Measurements from ENCODE around the gene NCAM2. TPM values are rescaled to one million over a fixed set of nuclear protein-coding genes. Genes with fewer than 3 reads are reported as not detected.

NCAM2 gene
- total and polyA plus RNA-seq, 2 of the 8 experiments (the other 6 are each of a cell fraction or from before 2014, with no cell fraction given), result 0.14 to 1.1 TPM

DNA sequence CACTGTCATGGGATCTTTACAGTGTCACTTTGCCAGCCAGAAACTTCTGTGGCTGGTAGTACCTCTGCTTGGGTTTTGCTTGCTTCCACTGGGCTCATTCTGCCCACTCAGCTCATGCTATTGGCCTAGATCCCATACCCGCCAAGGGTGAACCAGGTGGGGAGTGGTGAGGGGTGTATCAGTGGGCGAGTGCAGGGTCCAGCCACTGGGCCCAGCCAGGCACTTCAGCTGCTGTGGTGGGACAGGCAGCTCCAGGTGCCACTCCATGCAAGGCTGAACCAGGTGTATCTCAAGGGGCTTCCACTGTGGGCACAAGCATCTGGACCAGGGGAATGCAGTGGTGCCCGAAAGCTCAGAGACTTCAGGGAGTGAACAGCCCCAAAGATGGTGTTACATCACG is 398.2 kb downstream of the NCAM2 start:
- H2BK15ac ChIP-seq (ENCODE audit: low read length), result no peak overlapping the region
- no peak overlapping the region for H3K4ac ChIP-seq (replicated peaks; ENCODE audit: insufficient read length, low read depth, low read length)
- no peaks in the 10 kb centered on the region for H3K23me2 ChIP-seq (ENCODE audit: low read depth, low read length)
- H2BK20ac ChIP-seq (ENCODE audit: low read length), result no peak overlapping the region
- H3K36me3 ChIP-seq (ENCODE audit: control insufficient read depth in 2 of 4, insufficient read depth in 4 of 4, low read length in 3 of 4), result no peaks in the 10 kb centered on the region
- no peaks in the 10 kb centered on the region for H4K20me1 ChIP-seq (replicated peaks in 1 of 2; ENCODE audit: control insufficient read depth in 1 of 2, insufficient read depth in 2 of 2, low read length in 2 of 2)
- H2BK120ac ChIP-seq (replicated peaks; ENCODE audit: low read depth, low read length), result no peak overlapping the region
- no peak overlapping the region for H3K27ac ChIP-seq (ENCODE audit: low read depth, low read length)
- CTCF ChIA-PET (ENCODE audit: partially characterized antibody), result interaction anchor here (0.7 kb wide), 1 partner anchor 165 kb away, joined by 3 read pairs; no protein-coding TSS in a partner anchor
- H3K9me3 ChIP-seq (ENCODE audit: insufficient read depth in 2 of 2, low read depth in 1 of 2, low read length in 1 of 2), result peaks cover 0 to 6% of the 10 kb centered on the region in 2 experiments; a peak in 2 of 4 replicates
- no peaks in the 10 kb centered on the region for H3K27me3 ChIP-seq (replicated peaks in 1 of 4; ENCODE audit: control insufficient read depth in 3 of 4, extremely low read depth in 1 of 4, insufficient read depth in 3 of 4, low read length in 3 of 4)
- no peak overlapping the region for H3K14ac ChIP-seq (ENCODE audit: insufficient read length)
- H2BK5ac ChIP-seq (ENCODE audit: low read depth, low read length), result no peak overlapping the region
- H3K4me1 ChIP-seq (replicated peaks in 1 of 4; ENCODE audit: control insufficient read depth in 3 of 4, insufficient read depth in 4 of 4, low read length in 3 of 4), result no peaks in the 10 kb centered on the region
- H3K79me2 ChIP-seq (ENCODE audit: control insufficient read depth in 1 of 2, insufficient read depth in 2 of 2, low read length in 2 of 2), result no peaks in the 10 kb centered on the region
- no peak overlapping the region for H3K9ac ChIP-seq (replicated peaks in 1 of 4; ENCODE audit: extremely low read depth in 1 of 4, low read depth in 3 of 4, low read length in 3 of 4)
- no peak overlapping the region for H3K23ac ChIP-seq (ENCODE audit: insufficient read length)
- no peak overlapping the region for H3K56ac ChIP-seq (replicated peaks; ENCODE audit: insufficient read length, low read depth, low read length)
- H4K8ac ChIP-seq (ENCODE audit: extremely low read depth, insufficient read depth, low read length), result no peak overlapping the region
- TF ChIP-seq SP1 (IDR thresholded peaks at IDR 0.05; ENCODE audit: low read depth, low read length) (no peak), CBX8 (IDR thresholded peaks at IDR 0.05; ENCODE audit: borderline replicate concordance, low read depth, low read length) (no peak), SIRT6 (IDR thresholded peaks at IDR 0.05; ENCODE audit: low read length) (no peak)
- no peak overlapping the region for H4K91ac ChIP-seq (replicated peaks; ENCODE audit: insufficient read length, low read length)
- no peak overlapping the region for H3K18ac ChIP-seq (ENCODE audit: extremely low read depth, low read length)
- POLR2A ChIA-PET (ENCODE audit: partially characterized antibody), result interaction anchor here (1.0 kb wide), 1 partner anchor 165 kb away, joined by 3 read pairs; no protein-coding TSS in a partner anchor
- no peak for DNase-seq (ENCODE audit: low read depth in 1 of 2, low spot score in 2 of 2)
- H3K4me2 ChIP-seq (ENCODE audit: insufficient read depth in 1 of 2, low read depth in 2 of 2, low read length in 2 of 2), result no peak overlapping the region
- WGBS, 2 experiments (ENCODE audit: extremely low coverage in 1 of 2, insufficient coverage in 1 of 2, insufficient read length in 1 of 2, insufficient replicate concordance in 2 of 2, low coverage in 1 of 2, low lambda C conversion rate in 2 of 2, missing lambda C conversion rate in 1 of 2), result 86% methylated on average over 3 of the region's 4 CpGs; no CpG with 5 or more reads in 1 of the 2 experiments
- no peak for FAIRE-seq
- H3K79me1 ChIP-seq (ENCODE audit: low read depth, low read length), result no peaks in the 10 kb centered on the region
- no peak overlapping the region for H2AFZ ChIP-seq (ENCODE audit: low read length)
- H2BK12ac ChIP-seq (ENCODE audit: low read depth, low read length), result no peak overlapping the region
- no peak overlapping the region; a peak in 1 of 8 replicates for H3K4me3 ChIP-seq (ENCODE audit: extremely low read depth in 1 of 4, insufficient read depth in 2 of 4, low read depth in 3 of 4, low read length in 4 of 4)
- no peak overlapping the region for H4K5ac ChIP-seq (ENCODE audit: insufficient read length, low read depth, low read length)
- H2AK5ac ChIP-seq (ENCODE audit: low read depth, low read length), result no peak overlapping the region
